ENCODE results near the gene CHEK2. TPM values are rescaled to one million over a fixed set of nuclear protein-coding genes. Genes with fewer than 3 reads are reported as not detected.
"Not testable (repeated sequence)": the region's sequence is repeated elsewhere in the genome, so short reads cannot be mapped to it uniquely, and the experiment has no call there.

The CHEK2 gene
- total RNA-seq, 1 experiment from 2014 or later: 20.0 TPM

DNA sequence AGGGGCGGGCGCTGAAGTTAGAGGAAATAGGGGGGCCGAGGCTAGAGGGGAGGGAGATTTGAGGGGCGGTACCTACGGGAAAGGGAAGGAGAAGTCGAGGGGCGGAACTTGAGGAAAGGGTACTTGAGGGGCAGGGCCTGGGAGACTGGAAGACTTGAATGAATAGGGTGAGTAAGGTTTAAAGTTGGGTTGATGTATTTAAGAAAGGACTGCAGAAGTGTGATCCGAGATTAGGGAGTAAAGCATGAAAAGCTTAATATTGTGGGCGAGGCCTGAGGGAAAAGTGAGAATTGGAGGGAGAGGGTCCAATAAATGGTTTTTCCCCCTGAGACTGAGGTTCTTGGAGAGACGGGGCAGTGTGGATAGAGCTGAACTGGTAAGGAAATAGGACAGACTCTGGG lies 942 bp upstream of the CHEK2 start:
- no peak for DNase-seq (ENCODE audit: low read depth)

DNA sequence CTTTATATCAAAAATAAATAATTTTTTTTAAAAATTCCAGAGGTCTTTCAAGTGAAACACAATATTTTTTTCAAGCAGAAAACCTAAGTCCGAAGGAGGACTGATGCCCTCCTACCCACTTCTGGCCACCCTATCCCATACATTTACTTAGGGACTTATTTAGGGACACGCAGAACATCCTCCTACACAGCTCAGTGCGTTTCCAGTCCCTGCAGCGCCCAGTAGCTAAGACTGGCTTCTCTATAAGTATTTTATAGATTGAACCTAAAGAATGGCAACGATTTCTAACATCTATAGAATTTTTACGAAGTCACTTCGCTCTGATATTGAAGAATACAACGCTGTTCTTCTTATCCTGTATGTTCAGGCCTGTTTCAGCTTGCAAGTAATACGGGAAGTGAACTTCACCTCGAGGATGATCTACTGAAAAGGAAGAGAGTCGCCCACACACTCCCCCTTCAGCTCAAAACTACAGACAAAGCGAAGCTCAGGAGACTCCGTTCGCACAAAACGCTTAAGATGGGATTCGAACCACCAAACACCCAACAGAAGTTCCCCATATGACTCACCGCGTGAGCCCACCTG lies 328 bp downstream of the CHEK2 start:
- no peak for DNase-seq (ENCODE audit: low read depth)

DNA sequence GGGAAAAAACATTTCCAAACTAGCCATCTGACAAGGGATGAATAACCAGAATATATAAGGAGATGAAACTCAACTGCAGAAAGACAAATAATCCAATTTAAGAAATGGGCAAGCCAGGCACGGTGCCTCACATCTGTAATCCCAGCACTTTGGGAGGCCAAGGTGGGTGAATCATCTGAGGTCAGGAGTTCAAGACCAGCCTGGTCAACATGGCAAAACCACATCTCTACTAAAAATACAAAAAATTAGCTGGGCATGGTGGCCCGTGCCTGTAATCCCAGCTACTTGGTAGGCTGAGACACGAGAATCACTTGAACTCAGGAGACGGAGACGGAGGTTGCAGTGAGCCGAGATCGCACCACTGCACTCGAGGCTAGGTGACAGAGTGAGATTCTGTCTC lies 2.7 kb downstream of the CHEK2 start:
- not testable (repeated sequence) for DNase-seq (ENCODE audit: low read depth)

DNA sequence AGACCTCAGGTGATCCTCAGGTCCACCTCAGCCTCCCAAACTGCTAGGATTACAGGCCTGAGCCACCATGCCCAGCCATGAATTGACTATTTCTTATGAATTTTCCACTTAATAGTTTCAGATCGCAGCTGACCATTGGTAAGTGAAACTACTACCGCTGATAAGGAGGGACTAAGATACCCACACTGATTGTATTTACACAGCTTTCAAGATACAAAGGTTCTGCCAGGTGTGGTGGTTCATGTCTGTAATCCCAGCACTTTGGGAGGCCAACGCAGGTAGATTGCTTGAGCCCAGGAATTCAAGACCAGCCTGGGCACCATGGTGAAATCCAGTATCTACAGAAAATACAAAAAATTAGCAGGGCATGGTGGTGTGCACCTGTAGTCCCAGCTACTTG lies 3.9 kb downstream of the CHEK2 start:
- DNase-seq (ENCODE audit: low read depth): no peak

DNA sequence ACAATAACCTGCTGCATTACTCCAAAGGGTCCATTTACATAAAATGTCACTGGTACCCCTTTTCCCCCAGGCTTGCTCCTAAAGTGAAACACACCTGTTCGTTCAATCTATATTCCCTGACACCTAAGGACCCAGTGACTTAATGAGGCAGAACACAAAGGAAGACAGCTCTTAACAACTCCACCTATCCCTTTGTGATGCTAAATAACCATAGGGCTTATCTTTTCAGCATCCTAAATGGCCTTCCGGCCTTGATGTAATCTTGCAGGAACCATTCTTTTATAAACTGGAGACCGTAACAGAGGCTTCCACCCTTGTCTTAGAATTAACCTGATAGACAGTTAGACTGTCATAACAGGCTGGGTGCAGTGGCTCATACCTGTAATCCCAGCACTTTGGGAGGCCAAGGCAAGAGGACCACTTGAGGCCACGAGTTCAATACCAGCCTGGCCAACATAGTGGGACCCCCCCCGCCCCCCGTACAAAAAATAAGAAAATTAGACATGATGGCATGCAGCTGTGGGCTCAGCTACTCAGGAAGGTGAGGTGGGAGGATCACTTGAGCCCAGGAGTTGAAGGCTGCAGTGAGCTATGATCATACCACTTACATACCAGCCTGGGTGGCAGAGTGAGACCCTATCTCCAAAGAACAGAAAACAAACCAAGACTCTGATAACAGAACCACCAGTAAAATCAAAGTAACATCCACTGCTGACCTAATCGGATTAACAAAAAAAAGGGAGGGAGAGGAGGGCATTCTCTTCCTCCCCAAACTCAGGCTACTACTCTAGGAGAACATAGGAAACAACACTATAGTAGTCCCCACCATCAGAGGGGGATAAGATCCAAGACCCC lies 5.1 kb downstream of the CHEK2 start:
- no peak for DNase-seq (ENCODE audit: low read depth)

DNA sequence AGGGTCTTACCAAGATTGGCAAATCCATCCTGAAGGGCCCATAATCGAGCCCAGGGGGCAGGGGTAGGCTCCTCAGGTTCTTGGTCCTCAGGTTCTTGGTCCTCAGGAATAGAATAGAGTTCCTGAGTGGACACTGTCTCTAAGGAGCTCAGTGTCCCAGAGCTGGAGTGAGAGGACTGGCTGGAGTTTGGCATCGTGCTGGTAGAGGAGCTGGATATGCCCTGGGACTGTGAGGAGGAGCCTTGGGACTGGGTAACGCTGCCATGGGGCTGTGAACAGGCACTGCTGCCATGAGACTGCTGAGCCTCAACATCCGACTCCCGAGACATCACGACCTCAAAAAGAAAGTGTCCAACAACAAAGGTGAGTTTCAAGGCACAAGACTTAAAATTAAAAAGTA lies 7.2 kb downstream of the CHEK2 start:
- no peak for DNase-seq (ENCODE audit: low read depth)

DNA sequence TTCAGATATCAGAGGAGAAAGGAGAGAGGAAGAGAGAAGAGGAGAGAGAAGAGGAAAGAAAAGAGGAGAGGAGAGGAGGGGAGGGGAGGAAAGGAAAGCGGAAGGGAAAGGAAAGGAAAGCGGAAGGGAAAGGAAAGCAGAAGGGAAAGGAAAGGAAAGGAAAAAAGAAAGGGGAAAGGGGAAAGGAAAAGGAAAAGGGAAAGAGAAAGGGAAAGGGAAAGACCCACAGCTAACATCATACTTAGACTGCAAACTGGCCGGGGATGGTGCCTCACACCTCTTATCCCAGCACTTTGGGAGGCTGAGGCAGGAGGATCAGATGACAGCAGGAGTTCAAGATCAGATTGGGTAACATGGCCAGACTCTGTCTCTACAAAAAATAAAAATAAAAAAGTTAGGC lies 11.4 kb downstream of the CHEK2 start:
- no peak for DNase-seq (ENCODE audit: low read depth)

DNA sequence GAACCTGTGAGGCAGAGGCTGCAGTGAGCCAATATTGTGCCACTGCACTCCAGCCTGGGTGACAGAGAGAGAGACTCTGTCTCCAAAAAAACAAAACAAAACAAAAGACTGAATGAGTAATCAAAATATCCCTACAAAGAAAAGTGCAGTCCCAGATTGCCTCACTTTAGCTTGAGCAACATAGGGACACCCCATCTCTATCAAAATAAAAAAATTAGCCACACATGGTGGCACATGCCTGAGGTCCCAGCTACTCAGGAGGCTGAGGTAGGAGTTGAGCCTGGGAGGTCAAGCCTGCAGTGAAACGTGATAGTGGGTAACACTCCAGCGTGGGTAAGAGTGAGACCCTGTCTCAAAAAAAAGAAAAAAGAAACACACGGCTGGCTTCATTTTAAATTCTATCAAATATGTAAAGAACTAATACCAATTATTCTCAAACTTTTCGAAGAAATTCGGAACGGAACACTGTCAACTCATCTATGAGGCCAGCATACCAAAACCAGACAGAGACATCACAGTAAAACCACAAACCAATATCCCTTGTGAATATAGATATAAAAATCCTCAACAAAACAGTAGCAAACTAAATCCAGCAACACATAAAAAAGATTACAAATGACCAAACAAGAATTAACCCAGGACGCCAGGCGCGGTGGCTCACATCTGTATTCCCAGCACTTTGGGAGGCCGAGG lies 12.9 kb downstream of the CHEK2 start:
- no peak for DNase-seq (ENCODE audit: low read depth)

DNA sequence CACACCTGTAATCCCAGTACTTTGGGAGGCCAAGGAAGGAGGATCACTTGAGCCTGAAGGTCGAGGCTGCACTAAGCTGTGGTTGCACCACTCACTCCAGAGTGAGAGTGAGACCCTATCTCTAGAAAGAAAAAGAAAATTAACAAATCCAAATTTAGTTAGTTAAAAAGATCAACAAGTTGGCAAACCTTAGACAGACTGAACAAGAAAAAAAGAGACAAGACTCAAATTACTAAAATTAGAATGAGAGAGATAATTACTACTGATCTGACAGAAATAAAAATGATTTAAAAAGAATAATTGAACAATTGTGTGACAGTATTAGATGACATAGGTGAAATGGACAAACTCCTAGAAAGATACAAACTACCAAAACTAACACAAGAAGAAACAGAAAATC lies 13.6 kb downstream of the CHEK2 start:
- no peak for DNase-seq (ENCODE audit: low read depth)

DNA sequence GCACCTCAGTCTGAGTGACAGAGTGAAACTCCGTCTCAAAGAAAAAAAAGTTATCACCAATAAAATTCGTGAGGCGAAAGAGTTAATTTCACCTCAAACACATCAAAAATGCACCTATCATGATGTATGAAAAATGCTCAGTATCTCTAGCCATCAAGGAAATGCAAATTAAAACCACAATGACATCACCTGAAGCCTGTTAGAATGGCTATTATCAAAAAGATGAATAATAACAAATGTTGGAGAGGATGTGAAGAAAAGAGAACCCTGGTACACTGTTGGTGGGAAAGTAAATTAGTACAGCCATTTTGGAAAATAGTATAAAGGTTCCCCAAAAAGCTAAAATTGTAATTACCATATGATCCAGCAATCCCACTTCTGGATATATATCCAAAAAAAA lies 23.6 kb downstream of the CHEK2 start:
- no peak for DNase-seq (ENCODE audit: low read depth)

DNA sequence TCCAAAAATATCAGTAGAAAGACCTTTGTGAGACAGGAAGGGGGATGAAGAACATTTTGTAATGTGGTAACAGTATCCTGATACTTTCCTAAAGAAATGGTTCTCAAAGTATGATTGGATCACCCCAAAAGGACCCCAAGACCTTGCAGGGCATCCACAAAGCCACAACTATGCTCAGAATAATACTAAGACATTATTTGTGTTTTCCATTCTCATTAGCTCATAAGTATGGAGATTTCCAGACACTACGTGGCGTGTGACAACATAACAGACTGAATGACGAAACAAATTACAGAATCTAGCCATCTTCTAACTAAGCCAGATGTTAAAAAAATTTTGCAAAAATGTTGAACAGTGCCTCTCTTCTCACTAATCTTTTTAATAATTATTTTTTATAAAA lies 24.9 kb downstream of the CHEK2 start:
- no peak for DNase-seq (ENCODE audit: low read depth)

DNA sequence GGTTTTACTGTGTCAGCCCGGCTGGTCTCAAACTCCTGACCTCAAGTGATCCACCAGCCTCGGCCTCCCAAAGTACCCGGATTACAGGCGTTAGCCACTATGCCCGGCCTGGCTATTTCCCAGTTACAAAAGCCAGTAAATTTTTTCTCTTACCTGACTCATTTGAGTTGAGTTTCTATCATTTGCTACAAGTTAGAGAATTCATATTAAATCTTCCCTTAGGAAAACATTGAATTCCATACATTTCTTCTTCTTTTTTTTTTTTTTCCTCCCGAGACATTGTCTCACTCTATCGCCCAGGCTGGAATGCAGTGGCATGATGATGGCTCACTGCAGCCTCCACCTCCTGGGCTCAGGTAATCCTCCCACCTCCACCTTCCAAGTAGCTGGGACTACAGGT lies 26.0 kb downstream of the CHEK2 start:
- no peak for DNase-seq (ENCODE audit: low read depth)

DNA sequence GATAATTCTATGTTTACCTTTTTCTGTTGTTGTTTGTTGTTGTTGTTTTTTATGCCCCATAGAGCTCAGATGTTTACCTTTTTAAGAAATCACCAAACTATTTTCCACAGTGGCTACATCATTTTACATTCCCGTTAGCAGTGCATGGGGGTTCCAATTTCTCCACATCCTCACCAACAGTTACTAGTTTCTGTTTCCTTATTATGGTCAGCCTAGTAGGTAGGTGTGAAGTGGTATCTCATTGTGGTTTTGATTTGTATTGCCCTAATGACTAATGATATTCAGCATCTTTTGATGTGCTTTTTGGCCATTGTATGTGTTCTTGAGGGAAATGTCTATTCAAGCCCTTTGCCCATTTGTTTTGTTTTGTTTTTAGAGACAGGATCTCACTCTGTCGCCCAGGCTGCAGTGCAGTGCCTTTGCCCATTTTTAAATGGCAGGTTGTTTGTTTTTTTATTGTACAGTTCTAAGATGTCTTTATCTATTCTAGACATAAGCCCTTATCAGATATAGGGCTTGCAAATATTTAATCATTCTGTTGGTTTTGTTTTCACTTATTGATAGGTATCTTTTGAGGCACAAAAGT lies 27.5 kb downstream of the CHEK2 start:
- DNase-seq (ENCODE audit: low read depth): no peak

DNA sequence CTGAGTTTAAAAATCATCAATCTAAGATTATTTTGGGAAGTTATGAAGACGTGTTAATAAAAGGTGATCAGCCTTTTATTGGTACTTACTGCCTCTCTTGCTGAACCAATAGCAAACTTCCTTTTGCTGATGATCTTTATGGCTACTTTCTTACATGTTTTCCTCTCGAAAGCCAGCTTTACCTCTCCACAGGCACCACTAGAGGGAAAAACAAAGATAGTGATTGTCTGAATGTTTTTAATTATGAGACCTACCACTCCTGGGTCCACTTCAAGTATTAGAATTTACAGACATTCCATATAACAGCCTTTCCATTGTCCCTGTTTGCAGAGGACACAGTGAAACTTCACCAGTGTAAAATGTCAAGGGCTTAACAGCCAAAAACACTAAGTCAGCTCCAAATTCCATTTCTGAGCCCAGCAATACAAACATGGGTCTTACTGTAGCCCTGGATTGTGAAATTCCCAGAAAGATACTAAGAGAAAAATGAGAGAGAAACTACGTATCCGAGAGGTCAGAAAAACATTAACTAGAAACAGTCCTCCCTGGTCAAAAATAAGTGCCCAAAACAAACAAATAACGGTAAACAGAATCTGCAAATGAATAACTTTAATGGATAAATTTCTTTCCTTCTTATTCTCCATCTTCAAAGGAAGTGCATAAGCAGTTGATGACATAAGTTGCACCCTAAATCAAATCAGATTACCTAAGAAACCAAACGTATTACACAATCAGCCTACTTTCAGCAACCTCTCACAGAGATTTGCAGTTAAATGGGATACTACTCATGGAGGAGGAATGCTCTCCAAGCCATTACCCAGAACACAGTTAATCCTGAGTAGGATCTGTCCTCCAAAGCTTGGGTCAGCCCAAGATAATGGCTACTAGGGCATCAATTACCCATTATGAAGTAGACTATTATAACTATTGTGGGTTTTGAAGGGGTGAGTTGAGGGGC lies 29.5 kb downstream of the CHEK2 start:
- peak; percentile 89 for DNase-seq (ENCODE audit: low read depth)

DNA sequence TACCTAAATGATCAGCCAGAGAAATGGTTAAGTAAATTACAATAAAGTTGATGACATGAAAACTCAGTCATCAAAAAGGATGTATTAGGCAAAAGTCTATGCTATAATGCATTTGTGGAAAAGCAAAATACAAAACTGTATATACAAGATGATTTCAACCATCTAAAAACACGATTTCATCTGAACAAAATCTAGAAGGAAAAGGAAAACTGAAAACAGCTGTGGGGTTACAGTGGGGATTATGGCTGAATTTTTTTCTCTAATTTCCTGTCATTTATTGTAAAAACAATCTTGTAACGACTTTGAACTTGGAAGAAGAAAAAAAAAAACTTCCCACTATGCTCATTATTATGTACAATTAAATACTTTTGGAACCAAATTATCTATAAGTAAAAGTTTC lies 30.3 kb downstream of the CHEK2 start:
- DNase-seq (ENCODE audit: low read depth): no peak

DNA sequence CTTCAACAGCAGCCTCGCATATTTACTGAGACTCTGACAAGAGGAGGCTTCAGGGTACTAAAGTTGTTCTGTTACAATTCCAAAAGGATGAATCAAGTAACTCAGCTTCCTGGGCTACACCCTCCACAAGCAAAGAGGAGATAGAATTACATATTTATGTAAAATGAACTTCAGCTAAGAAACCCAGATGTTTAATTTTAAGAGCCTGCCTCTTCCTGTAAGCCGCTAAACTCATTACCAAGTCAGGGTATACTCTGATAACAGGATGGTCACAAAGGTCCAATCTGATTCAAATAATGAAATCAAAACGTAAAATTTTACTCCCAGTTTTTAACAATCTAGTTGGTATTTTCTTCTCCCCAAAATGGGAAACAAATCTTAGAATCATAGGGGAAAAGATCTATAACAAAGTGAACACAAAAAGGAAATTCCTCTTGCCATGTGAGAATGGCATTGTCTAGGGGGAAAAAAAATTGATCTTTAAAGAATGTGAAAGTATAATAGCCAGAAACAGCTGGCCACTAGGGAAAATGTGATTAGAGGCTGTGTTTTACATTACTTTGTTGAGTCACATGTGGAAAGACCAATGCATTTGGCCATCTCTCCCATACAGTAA lies 30.9 kb downstream of the CHEK2 start:
- DNase-seq (ENCODE audit: low read depth): peak; percentile 81

DNA sequence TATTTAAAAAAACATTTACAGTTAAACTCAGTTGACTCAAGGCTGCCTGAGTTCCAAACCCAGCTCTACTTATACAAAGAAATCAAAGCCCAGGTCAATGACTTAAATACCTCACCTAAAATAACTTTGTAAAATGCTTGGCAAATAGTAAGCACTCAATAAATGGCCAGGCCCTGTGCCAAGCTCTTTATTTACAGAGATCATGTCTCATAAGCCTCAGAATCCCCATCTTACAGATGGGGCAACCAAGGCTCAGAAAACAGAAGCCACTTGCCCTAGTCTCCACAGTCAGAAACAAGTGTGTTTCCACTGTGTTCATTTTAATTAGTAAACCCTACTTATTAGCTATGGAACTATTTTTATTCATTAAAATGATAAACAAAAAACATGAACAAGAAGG lies 31.5 kb downstream of the CHEK2 start:
- DNase-seq (ENCODE audit: low read depth): no peak

DNA sequence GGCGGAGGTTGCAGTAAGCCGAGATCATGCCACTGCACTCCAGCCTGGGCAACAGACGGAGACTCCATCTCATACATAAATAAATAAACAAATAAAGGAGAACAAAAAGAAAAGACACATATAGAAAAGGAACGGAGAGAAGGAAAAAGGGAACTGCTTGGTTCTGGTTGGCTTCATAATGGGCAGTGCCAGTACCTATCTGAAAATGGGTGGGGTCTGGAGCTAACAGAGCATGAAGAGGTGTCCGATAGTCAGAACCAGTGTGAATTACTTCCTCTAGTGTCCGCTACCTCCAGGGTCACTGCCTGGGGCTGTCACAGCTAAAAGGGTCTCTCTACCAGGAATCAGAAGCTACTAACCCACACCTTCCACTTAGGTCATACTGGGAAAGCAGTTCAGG lies 34.8 kb downstream of the CHEK2 start:
- no peak for DNase-seq (ENCODE audit: low read depth)

DNA sequence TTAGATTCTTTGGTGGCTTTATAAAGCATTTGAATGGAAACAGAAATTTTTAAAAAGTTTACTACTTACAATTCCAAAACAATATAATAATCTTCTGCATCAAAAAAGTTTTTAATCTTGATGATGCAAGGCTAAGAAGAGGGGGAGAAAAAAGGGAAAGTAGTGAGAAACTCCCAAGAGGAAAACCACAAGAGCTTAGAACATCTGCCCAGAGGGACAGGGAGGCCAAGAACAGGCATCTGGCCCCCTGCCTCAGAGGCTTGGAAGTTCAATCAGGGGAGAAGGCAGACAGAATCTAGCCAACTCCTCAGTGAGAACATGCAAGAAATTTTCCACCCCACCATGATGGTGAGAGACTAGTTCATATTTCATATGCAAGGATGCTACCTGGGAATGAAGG lies 38.2 kb downstream of the CHEK2 start:
- DNase-seq (ENCODE audit: low read depth): no peak

DNA sequence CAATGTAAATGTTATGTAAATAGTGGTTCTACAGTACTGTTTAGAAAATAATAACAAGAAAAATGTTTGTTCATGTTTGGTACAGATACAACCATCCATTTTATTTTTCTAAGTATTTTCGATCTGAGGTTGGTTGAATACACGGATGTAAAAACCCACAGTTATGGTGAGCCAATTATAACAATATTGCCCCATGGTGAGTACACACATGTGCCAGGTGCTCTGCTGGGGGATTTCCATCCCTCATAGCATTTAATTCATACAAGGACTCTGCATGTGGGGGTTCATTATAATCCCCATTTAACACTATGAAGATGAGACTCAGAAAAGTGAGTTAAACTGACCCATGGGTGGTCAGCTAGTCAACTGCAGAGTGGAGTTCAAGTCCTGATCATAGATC lies 38.7 kb downstream of the CHEK2 start:
- DNase-seq (ENCODE audit: low read depth): no peak

Data from HT1080 (cell line).